ENCODE results near the gene EP400.

Gene EP400

GRCh38 chr12:131949431-131950181, at the start of gene EP400:
Gene EP400, plus strand, starts transcription at chr12:131949942. Its CDS starts 10,678 bp downstream, at chr12:131960620.
- peak; percentile 67 for DNase-seq

DNA sequence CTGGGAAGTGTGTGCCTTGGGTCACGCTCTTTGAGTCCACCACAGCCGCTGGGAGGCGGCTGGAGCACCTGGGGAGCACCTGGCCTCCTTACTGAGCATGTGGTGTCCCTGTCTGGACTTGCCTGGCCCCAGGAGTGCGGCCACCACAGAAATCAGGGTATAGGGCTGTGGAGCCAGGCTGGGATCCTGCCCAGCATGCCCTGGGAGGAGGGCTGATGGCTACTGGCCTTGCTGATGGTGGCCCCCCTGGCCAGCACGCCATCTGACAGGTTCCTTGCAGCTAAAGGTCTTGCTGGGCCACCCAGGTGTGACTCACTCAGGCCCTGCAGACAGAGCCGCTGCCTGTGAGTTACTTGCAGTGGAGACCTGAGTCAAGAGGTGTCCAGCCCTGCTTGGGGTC, 49.3 kb upstream of the EP400 start:
- no peak for DNase-seq

GRCh38 chr12:131901431-131902331, 48.1 kb upstream of the EP400 start:
- DNase-seq, result no peak

- no peak for DNase-seq
Measured at GRCh38 chr12:131902332-131903241, 47.2 kb upstream of the EP400 start.

- DNase-seq, result no peak
Measured at GRCh38 chr12:131903270-131904255, 46.2 kb upstream of the EP400 start.

DNA sequence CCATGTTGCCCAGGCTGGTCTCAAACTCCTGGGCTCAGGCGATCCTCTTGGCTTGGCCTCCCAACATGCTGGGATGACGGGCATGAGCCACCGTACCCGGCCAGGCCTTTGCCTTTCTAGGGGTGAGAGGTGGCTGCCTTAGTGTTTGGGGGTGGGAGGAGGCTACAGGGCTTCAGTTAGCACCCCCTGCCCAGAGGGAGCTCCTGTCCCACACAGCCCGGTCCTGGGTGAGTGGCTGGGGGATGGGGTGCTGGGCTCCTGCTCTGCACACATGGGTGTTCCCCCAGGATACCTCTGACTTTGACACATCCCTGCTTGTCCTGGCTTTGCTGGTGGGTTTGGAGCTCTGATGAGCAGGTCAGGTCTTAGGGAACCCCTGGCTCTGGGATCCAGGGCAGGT, 45.4 kb upstream of the EP400 start:
- DNase-seq, result no peak

- DNase-seq, result no peak
Measured at GRCh38 chr12:131905081-131905629, 44.6 kb upstream of the EP400 start.

GRCh38 chr12:131905630-131906091, 44.1 kb upstream of the EP400 start:
- DNase-seq, result no peak

GRCh38 chr12:131907379-131908091, 42.2 kb upstream of the EP400 start:
- no peak for DNase-seq

- DNase-seq, result no peak
Measured at GRCh38 chr12:131908092-131909080, 41.4 kb upstream of the EP400 start.

GRCh38 chr12:131909081-131909751, 40.5 kb upstream of the EP400 start:
- no peak for DNase-seq

DNA sequence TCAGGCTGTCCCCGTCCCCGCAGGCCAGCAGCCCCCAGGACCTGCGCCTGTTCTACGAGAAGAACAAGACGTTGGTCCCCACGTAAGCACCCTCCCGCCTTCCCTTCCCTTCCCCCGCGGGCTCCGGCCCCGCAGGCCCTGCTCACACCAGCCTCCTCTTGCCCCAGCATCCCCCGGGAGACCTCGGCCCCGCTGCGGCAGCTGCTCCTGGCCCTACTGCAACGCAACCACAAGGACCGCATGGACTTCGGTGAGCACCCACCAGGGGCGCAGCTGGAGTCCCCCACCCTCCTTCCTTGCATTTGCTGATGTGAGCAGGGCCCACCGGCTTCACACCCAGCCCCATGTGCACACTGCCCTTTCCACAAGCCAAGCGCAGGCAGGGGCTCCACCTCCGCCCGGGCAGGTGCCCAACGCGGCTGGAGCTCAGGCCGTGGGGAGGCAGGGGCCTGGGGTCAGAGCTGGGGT, 40.0 kb upstream of the EP400 start:
- DNase-seq, result no peak

DNA sequence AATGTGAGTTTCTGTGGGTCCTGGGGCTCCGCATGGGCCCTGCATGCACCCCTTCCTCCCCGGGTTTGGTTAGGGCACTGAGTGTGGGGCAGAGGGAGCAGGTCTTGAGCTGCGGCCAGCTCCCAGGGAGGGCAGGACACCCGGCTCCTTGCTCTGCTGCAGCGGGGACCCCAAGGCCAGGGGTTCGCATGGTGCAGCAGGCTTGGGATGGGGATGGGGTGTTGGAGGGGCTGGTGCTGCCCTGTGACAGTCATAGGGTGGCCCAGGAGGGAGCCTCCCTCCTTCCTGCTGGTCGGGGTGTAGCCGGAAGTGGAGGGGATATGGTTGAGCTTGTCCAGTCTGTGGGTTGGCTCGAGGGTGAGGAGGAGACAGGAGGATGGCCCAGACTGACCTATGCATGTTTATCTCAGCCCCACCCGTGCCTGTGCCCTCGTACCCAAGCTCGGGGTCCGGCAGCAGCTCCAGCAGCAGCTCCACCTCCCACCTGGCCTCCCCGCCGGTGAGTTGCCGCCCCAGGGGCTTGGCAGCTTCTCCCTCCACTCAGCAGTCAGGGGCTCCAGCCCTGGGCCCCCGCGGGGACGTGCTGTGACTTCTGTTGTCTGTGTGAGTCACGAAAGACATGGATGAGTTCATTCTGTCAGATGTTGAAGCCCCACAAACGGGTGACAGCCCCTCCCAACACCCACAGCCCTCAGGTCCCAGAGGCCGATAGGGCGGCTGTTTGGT, 39.3 kb upstream of the EP400 start:
- DNase-seq, result no peak

DNA sequence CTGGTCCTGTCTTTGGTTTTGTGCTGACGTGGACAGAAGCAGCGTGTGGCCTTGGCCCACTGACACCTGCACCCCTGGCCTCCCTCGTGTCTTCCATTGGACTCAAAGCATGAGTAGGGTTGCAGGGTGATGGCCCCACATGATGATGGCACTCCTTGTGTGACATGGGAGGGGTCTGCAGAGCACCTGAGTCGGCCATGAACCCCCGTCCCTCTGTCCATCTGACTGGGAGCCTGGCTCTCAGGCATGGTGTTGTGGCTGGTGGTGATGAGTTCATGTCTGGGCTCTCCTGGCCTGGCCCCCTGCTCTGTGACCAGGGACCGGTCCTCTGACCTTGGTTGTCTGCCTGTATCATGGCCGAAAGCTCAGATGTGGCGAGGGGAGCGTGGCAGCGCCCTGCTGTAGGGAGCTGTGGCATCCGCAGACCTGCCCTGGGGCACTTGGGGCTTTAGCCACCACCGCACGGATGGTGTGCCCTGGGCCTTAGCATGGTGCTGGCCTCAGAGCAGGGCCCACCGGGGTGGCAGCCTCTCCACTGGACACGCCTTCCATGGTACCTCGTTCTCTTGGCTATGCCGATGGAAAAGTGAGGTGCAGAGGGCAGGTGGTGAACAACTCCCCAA, 38.6 kb upstream of the EP400 start:
- DNase-seq, result no peak

- DNase-seq, result no peak
Measured at GRCh38 chr12:131911851-131912477, 37.8 kb upstream of the EP400 start.

DNA sequence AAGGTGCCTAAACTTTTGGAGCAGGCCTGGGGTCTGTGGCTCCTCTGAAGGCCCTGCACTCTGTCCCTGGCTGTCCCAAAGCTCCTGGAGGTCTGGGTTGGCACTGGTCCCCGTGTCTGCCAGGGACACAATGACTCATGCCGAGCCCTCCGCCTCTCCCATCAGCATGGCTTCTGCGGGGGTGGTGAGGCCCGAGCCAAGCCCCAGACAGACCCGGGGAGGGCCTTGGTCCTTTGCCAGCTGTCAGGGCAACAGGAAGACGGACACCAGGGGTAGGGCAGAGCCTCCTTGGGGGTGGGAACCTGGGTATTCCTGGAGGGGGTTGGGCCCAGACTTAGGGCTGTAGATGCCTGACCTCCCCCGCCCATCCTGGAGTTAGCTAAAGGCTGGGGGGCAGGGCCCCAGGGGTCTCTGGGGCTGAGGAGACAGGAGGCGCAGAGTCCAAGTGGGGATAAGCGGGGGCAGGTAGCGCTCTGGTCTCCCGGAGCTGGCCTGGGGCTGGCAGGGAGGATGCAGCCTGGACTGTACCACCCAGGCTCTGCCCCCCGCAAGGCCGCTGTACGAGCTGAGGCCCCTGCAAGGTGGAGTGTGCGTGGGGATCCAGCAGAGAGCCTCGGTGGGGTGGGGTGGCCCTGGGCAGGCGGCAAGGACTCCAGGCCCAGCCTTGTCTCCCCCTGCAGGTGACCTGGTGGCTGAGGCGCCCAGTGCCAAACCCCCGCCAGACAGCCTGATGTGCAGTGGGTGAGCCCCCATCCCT, 37.0 kb upstream of the EP400 start:
- no peak for DNase-seq

All from NCI-H2029 treated with DMSO at 0.1 percent for 48 hours (cell line).